ENCODE results near the gene SH2D1B. TPM values are rescaled to one million over a fixed set of nuclear protein-coding genes. Genes with fewer than 3 reads are reported as not detected.

The SH2D1B gene
- polyA plus RNA-seq, 1 of the 3 experiments (the other 2 are of a cell fraction), result not detected

DNA sequence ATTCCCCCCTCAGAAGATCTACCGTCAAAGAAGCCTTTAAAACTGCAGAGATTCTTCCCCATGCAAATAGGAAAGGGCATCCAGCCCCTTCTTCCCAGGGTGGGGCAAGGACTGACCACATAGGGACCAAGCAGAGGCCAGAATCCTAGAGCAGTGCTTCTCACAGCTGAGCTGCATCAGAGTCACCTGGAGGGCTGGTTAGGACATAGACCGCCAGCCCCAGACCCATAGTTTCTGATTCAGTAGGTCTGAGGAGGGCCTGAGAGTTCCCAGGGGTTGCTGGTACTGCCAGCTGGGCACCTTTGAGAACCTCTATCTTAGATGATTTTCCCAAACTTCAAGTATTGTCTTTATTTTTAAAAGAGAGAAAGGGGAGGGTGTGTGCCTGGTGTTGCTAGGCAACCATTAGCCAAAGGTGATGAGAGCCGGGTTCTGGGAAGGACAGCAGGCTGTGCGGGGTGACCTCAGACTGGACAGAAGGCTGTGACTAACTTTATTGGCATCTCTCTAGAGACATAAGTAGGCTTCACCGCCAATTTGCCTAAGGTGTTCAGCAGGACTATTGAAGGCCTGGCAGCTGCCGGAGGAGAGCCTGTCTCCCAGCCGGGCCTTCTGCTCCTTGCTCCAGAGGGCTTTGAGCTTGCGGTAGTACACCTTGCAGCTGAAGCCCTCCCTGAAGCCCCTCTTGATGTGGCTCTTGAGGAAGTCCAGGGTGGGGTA is 38.2 kb downstream of the SH2D1B start:
- Histone ChIP-seq H3K4me3 (ENCODE audit: low read depth in 2 of 2, low read length in 1 of 2) (no peak overlapping the region), H3K9me3 (no peaks in the 10 kb centered on the region), H4K20me1 (ENCODE audit: insufficient read depth) (no peaks in the 10 kb centered on the region), H3K4me1 (ENCODE audit: control insufficient read depth in 1 of 2, insufficient read depth in 2 of 2, low read depth in 1 of 2, low read length in 1 of 2) (peaks cover 0 to 25% of the 10 kb centered on the region in 2 experiments; a peak in 1 of 4 replicates), H3K36me3 (replicated peaks in 1 of 2; ENCODE audit: control insufficient read depth in 1 of 2, insufficient read depth in 2 of 2, low read length in 1 of 2) (no peaks in the 10 kb centered on the region), H3K4me2 (no peak overlapping the region), H3K9me2 (no peaks in the 10 kb centered on the region), H3K27ac (ENCODE audit: low read depth in 2 of 2, low read length in 1 of 2) (peak overlapping the region in 1 of 2 experiments; percentile 77; a peak in 1 of 4 replicates), H3K27me3 (ENCODE audit: insufficient read depth) (no peaks in the 10 kb centered on the region; the same call in 1 of the 2 replicates), H2AFZ (ENCODE audit: low read depth) (no peak overlapping the region), H3K9ac (no peak overlapping the region), H3K79me2 (ENCODE audit: insufficient read depth) (no peaks in the 10 kb centered on the region), H3F3A (replicated peaks; ENCODE audit: insufficient read depth) (no peaks in the 10 kb centered on the region)
- no peak for DNase-seq
- ChIA-PET POLR2A (no interaction called here), CTCF (interaction anchor here (2.7 to 4.0 kb wide), 2 partner anchors 18 to 318 kb away, joined by 13 to 16 read pairs; no protein-coding TSS in a partner anchor)
- TF ChIP-seq MXI1 (IDR thresholded peaks at IDR 0.05; ENCODE audit: low read depth, low read length) (no peak), TEAD4 (IDR thresholded peaks at IDR 0.05; ENCODE audit: borderline replicate concordance, insufficient read depth) (no peak), CHD2 (IDR thresholded peaks at IDR 0.05; ENCODE audit: low read length, partially characterized antibody) (no peak), FOXM1 (IDR thresholded peaks at IDR 0.05; ENCODE audit: low read depth) (no peak), RCOR1 (IDR thresholded peaks at IDR 0.05; ENCODE audit: low read length) (no peak)
- WGBS (ENCODE audit: low lambda C conversion rate), result 75% methylated on average over 5 of the region's 8 CpGs

DNA sequence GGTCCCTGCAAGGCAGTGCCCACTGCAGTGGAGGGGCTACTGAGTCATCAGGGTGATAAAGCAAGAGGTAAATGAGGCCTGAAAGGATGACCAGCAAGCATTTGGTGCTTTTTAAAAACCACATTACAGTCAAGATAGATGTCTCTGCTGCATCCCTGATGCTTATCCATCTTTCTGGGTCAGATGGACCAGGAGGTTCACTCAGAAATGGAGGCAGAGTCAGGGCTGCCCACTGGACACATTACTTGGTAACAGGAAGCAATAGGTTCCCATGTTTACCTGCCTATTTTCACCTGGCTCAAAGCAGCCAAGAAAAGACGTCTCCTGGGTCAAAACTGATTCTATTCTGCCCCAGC is 38.9 kb downstream of the SH2D1B start:
- Histone ChIP-seq H3K79me2 (ENCODE audit: insufficient read depth) (no peaks in the 10 kb centered on the region), H3K9ac (no peak overlapping the region), H3K9me2 (no peaks in the 10 kb centered on the region), H3K4me3 (ENCODE audit: low read depth in 2 of 2, low read length in 1 of 2) (no peak overlapping the region), H3F3A (replicated peaks; ENCODE audit: insufficient read depth) (no peaks in the 10 kb centered on the region), H3K9me3 (no peaks in the 10 kb centered on the region), H3K4me2 (no peak overlapping the region), H4K20me1 (ENCODE audit: insufficient read depth) (no peaks in the 10 kb centered on the region), H3K27me3 (ENCODE audit: insufficient read depth) (no peaks in the 10 kb centered on the region; the same call in 1 of the 2 replicates), H3K4me1 (ENCODE audit: control insufficient read depth in 1 of 2, insufficient read depth in 2 of 2, low read depth in 1 of 2, low read length in 1 of 2) (peaks cover 0 to 25% of the 10 kb centered on the region in 2 experiments; a peak in 1 of 4 replicates), H3K36me3 (replicated peaks in 1 of 2; ENCODE audit: control insufficient read depth in 1 of 2, insufficient read depth in 2 of 2, low read length in 1 of 2) (no peaks in the 10 kb centered on the region), H2AFZ (ENCODE audit: low read depth) (no peak overlapping the region), H3K27ac (ENCODE audit: low read depth in 2 of 2, low read length in 1 of 2) (peak overlapping the region in 1 of 2 experiments; percentile 77; a peak in 1 of 4 replicates)
- CTCF ChIA-PET, result interaction anchor here (1.2 to 4.0 kb wide), 5 partner anchors 14 to 317 kb away, joined by 3 to 16 read pairs (median 9); no protein-coding TSS in a partner anchor
- DNase-seq, result no peak
- no peak for TF ChIP-seq FOXJ3 (CRISPR knock-in tag; IDR thresholded peaks at IDR 0.05)
- TF ChIP-seq, protein P1, sequence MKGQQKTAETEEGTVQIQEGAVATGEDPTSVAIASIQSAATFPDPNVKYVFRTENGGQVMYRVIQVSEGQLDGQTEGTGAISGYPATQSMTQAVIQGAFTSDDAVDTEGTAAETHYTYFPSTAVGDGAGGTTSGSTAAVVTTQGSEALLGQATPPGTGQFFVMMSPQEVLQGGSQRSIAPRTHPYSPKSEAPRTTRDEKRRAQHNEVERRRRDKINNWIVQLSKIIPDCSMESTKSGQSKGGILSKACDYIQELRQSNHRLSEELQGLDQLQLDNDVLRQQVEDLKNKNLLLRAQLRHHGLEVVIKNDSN (IDR thresholded peaks at IDR 0.05; ENCODE audit: borderline replicate concordance, low read depth), result no peak
- 0% methylated on average over 1 of the region's 1 CpG for WGBS (ENCODE audit: low lambda C conversion rate)
- POLR2A ChIA-PET, result no interaction called here

Data from SK-N-SH (cell line).